Erythroblast (primary cell): ENCODE measurements around the gene LSAMP.

Experiments
- GATA1 ChIP-seq: IDR thresholded peaks from 2 replicates; pipeline ENCODE4 v1.6.1; 2011; ENCODE audit warnings: low read depth, mild to moderate bottlenecking, control low read depth, low read length, moderate library complexity
- POLR2A ChIP-seq: IDR thresholded peaks from 2 replicates; pipeline ENCODE4 v1.6.1; 2011; ENCODE audit warnings: mild to moderate bottlenecking, low read length

GRCh38 chr3:116306720-116307119 lies 138.6 kb downstream of the LSAMP start:
- TF ChIP-seq POLR2A (no peak), GATA1 (no peak)
